Stromal cell of bone marrow (primary cell): Measurements from ENCODE around the gene FAM222B.
A peak's percentile ranks its signal among the peaks of the same experiment; 100 is the strongest.
"Not testable (repeated sequence)": the region's sequence is repeated elsewhere in the genome, so short reads cannot be mapped to it uniquely, and the experiment has no call there.

Experiments
- DNase-seq: peaks from one replicate; pipeline ENCODE4 v3.0.0-alpha.2; 2012; ENCODE audit warnings: low read depth

FAM222B gene

GRCh38 chr17:28744972-28745785 lies 97.4 kb downstream of the FAM222B start:
- peak; percentile 8 for DNase-seq

- peak; percentile 9 for DNase-seq
These were observed 98.3 kb downstream of the FAM222B start for GRCh38 chr17:28744104-28744971.

- DNase-seq: peak; percentile 81
These were observed 99.1 kb downstream of the FAM222B start, which contains the start of gene TRAF4 for GRCh38 chr17:28743243-28744103. TSS of gene TRAF4 (plus strand) at chr17:28744011. CDS start at chr17:28744113, 102 bp downstream.

GRCh38 chr17:28741358-28742349 lies 100.9 kb downstream of the FAM222B start:
- no peak for DNase-seq

- no peak for DNase-seq
These were observed 101.9 kb downstream of the FAM222B start for GRCh38 chr17:28740406-28741357.

- no peak for DNase-seq
These were observed 103.8 kb downstream of the FAM222B start for GRCh38 chr17:28738680-28739384.

GRCh38 chr17:28737770-28738679 lies 104.6 kb downstream of the FAM222B start:
- no peak for DNase-seq

GRCh38 chr17:28737316-28737715 lies 105.3 kb downstream of the FAM222B start:
- no peak for DNase-seq

GRCh38 chr17:28735913-28736769 lies 106.4 kb downstream of the FAM222B start:
- DNase-seq: not testable (repeated sequence)

- no peak for DNase-seq
These were observed 107.3 kb downstream of the FAM222B start for GRCh38 chr17:28735242-28735722.

GRCh38 chr17:28734712-28735241 lies 107.8 kb downstream of the FAM222B start:
- no peak for DNase-seq

GRCh38 chr17:28733346-28733745 lies 109.2 kb downstream of the FAM222B start:
- DNase-seq: no peak

- no peak for DNase-seq
These were observed 112.7 kb downstream of the FAM222B start for GRCh38 chr17:28729950-28730330.

GRCh38 chr17:28728364-28729200 lies 114.0 kb downstream of the FAM222B start, which contains the start of gene NEK8:
TSS of gene NEK8 (plus strand) at chr17:28728788. CDS start at chr17:28728814, 26 bp downstream.
- DNase-seq: peak; percentile 83
